ENCODE data around the gene CBR4.

The CBR4 gene

DNA sequence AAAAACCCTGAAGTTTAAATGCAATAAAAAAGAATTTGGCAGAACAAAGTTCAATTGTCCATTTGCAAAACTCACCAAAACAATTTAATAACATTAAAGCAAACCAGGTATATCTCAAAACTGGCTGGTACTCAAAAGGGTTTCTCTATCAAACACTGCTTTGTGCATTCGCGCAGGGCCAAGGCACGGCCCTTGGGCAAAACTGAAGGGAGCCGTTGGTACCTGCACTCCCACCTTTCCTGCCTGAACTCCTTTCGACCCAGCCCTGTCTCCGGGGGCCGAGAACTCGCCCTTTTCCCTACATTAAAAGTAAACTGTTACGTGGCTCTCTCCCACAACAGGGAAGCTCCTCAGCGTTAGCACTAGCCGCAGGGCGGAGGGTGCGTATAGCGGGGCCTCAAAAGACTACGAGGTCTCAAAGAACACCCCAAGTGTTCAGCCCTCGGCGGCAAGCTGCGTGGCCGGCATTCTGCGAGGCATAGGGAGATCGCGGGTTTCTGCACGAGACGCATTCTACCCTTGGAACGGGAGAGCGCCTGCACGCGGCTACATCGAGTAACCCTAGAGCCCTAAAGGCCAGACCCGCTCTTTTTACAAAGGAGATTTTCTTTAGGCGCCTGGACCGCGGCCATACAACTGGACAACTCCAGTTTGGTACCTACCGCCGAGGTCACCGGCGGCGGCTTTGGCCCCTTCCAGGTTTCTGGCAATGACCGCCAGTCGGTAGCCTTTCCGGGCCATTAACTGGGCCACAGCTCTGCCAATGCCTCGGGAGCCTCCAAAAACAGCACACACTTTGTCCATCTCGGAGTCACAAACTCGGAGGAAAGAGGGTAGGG is 550 bp downstream of the CBR4 start:
- peak overlapping the region; percentile 86 for H3K4me3 ChIP-seq (ENCODE audit: low read depth, low read length)
- peak overlapping the region; percentile 85 for H3K27ac ChIP-seq
- in situ Hi-C loops (cut with HindIII; ENCODE audit: low pct_ligation_motif_present, low sequenced_read_pairs) = no loop called here
- peak; percentile 51 for DNase-seq
- TF ChIP-seq CTCF (IDR thresholded peaks at IDR 0.05; ENCODE audit: low read depth, low read length, missing control alignments) = peak; percentile 44
- H3K27me3 ChIP-seq (replicated peaks) = no peaks in the 10 kb centered on the region
- H3K36me3 ChIP-seq (replicated peaks) = no peaks in the 10 kb centered on the region

GRCh38 chr4:169005453-169006099 is 4.5 kb downstream of the CBR4 start:
- peak; percentile 31 for TF ChIP-seq CTCF (IDR thresholded peaks at IDR 0.05; ENCODE audit: low read depth, low read length, missing control alignments)
- in situ Hi-C loops (cut with HindIII; ENCODE audit: low pct_ligation_motif_present, low sequenced_read_pairs) = no loop called here
- no peaks in the 10 kb centered on the region for H3K27me3 ChIP-seq (replicated peaks)
- H3K36me3 ChIP-seq (replicated peaks) = no peaks in the 10 kb centered on the region
- no peak overlapping the region for H3K27ac ChIP-seq
- no peak overlapping the region for H3K4me3 ChIP-seq (ENCODE audit: low read depth, low read length)
- DNase-seq = no peak

- no peak for DNase-seq
- no peak for TF ChIP-seq CTCF (IDR thresholded peaks at IDR 0.05; ENCODE audit: low read depth, low read length, missing control alignments)
- in situ Hi-C loops (cut with HindIII; ENCODE audit: low pct_ligation_motif_present, low sequenced_read_pairs) = no loop called here
- no peaks in the 10 kb centered on the region for H3K27me3 ChIP-seq (replicated peaks)
- no peak overlapping the region for H3K4me3 ChIP-seq (ENCODE audit: low read depth, low read length)
- H3K36me3 ChIP-seq (replicated peaks) = no peaks in the 10 kb centered on the region
- H3K27ac ChIP-seq = no peak overlapping the region
These were observed 9.7 kb downstream of the CBR4 start for GRCh38 chr4:169000315-169000714.

DNA sequence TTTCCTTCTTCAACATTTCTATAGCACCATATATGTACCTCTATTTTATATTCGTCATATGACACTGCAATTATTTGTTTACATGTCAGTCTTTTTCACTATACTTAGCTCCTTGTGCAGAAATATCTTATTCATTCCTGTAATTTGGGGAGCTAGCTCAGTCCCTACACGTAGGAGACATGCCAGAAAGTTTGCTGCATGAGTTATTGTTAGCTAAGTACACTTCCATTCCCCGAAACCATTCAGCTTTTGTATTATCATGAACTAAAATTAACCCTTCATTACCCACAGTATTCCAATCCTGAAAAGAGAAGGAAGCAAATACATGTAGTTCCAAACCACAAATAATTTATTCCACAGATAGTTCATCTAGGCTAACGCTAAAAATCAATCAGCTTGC is 10.2 kb downstream of the CBR4 start:
- TF ChIP-seq CTCF (IDR thresholded peaks at IDR 0.05; ENCODE audit: low read depth, low read length, missing control alignments) = no peak

DNA sequence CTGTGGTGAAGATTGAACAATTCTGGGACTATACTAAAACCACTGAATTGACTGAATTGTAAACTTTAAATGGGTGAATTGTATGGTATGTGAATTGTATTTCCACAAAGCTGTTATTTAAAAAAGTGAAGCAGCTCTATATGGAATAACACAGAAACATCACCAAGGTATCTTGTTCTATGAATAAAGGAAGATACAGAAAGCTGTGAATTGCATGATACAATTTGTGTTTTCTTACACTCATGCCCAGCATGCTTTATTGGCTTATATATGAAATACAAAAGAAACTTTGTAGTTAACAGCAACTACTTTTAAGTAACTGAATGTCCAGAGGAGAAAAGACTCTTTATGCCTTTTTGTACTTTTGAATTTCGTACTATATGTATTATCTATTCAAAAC is 11.5 kb downstream of the CBR4 start:
- no peaks in the 10 kb centered on the region for H3K36me3 ChIP-seq (replicated peaks)
- no peak for DNase-seq
- no peak overlapping the region for H3K27ac ChIP-seq
- H3K4me3 ChIP-seq (ENCODE audit: low read depth, low read length) = no peak overlapping the region
- H3K27me3 ChIP-seq (replicated peaks) = no peaks in the 10 kb centered on the region
- no peak for TF ChIP-seq CTCF (IDR thresholded peaks at IDR 0.05; ENCODE audit: low read depth, low read length, missing control alignments)
- in situ Hi-C loops (cut with HindIII; ENCODE audit: low pct_ligation_motif_present, low sequenced_read_pairs) = no loop called here

More for the DNA sequence above, 10.2 kb downstream of the CBR4 start:
- in situ Hi-C loops (cut with HindIII; ENCODE audit: low pct_ligation_motif_present, low sequenced_read_pairs) = no loop called here
- Histone ChIP-seq H3K4me3 (ENCODE audit: low read depth, low read length) (no peak overlapping the region), H3K27me3 (replicated peaks) (no peaks in the 10 kb centered on the region), H3K36me3 (replicated peaks) (no peaks in the 10 kb centered on the region), H3K27ac (no peak overlapping the region)
- no peak for DNase-seq
